HG02970 (cell line): ENCODE data around the gene UBA7.

ENCODE experiments used
- ATAC-seq: cut with Tn5 transposase; IDR thresholded peaks from one replicate; pipeline ENCODE4 v1.9.1; 2021; ENCODE audit warnings: mild to moderate bottlenecking, moderate library complexity, moderate number of reproducible peaks; ENCODE audit not compliant: unreplicated experiment, low FRiP score

UBA7 gene

DNA sequence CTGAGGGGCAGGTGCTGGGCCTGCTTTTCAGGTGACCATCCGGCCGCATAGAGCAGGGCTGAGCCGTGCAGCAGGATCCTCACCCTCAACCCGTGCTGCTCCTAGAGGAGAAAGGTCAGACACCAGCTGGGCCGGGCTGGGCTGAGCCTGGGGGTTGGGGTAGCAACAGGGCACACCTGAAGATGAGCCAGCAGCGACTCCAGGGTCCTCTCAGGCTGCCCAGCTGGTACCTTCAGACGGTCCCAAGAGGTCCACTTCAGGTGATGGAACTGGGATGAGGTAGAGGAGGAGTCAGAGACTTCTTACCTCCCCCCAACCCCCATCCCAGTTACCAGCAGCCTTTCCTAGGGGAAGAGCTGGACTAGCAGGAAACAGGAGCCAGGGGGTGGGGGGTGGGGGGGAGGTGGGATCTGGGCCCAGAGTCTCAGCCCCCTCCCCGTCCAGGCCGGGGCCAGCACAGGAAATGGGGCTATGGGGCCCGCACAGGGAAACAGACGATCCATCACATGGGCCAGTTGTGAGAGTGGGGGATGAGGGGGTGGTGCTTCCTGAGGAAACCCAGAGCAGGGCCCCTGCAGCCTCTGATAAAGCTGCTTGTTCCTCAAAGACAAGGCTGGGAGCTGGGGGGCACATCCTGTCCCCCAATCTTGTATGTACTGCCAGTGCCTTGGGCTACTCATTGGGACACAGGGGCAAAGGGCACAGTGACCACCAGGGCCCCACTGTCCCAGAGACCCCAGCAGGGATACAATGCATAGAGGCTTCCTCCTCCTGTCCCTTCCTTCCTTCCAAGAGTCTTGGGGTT, 7.7 kb downstream of the UBA7 start:
- ATAC-seq: no peak

DNA sequence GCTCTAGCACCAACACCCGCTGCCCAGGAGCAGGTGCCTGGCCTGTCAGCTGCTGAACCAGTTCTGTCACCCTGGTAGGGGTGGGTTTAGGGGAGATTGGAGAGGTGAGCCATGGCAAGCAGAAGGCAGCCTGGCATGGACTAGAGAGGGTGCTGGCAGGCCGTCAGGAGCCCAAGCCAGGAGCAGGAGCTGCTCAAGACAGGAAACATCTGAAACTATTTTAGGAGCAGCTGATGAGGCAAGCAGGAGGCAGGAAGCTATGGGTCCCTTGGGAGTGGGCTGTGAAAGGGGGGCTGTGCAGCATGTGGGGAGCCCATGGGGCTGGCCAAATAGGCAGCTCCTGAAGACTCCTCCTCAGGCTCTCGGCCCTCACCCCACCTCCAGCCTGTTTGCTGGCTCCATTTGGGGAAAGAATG, 8.4 kb downstream of the UBA7 start:
- no peak for ATAC-seq

DNA sequence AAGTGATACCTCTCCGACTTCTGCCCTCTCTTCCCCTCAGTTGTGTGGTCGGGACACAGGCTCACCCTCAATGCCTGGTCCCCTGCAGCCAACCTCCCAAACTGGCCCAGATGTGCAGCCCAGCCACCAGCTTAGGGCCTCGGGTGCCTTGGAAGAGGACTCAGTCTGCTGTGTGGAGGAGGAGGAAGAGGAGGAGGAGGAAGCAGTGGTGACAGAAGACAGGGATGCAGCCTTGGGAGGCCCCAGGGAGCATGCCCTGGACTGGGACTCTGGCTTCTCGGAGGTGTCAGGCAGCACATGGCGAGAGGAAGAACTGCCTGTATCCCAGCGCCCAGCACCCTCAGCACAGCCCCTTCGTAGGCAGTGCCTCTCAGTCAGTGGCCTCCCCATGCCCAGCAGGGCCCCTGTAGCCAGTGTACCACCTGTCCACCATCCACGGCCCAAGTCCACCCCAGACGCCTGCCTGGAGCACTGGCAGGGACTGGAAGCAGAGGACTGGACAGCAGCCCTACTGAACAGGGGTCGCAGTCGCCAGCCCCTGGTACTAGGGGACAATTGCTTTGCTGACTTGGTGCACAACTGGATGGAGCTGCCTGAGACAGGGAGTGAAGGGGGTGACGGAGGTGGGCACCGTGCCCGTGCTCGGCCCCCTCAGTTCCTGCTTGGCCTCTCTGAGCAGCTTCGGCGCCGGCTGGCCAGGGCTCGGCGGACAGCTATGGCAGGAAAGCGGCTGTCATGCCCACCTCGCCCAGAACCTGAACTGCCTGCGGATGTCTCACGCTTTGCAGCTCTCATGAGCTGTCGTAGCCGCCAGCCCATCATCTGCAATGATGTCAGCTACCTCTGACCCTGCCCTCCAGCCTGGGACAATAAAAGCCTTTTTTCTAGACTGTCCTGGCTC, 9.4 kb downstream of the UBA7 start:
- ATAC-seq: no peak

DNA sequence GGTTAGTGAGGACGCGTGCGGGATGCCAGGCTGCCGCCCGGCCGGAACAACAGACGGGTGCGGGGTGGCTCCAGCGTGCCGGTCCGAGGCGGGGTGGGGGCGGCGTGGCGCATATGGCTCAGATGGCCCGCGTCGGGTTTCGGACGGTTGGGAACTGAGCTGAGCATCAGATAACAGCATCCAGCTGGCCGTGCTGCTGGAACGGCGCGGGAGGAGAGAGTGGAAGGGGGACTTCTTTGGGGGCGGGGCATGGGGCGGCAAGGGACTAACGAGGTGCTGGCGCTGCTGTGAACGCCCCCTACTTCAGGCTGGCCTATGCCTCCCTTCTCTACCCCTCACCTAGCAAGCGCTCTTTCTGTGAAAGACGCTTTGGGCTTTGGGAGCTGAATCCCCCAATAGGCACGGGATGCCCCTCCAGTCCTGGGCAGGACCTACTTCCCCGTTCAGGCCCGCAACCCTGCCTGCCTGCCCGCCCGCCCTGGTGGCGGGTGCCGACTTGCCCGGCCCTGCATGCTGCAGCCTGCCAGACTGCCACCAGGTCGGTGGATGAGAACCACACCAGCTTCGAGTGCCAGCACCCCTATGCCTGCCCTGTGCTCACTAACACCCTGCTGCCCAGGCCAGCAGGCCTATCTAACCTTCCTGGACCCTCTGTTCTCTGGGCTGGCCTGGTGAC, 10.2 kb downstream of the UBA7 start:
- ATAC-seq: peak; percentile 9

DNA sequence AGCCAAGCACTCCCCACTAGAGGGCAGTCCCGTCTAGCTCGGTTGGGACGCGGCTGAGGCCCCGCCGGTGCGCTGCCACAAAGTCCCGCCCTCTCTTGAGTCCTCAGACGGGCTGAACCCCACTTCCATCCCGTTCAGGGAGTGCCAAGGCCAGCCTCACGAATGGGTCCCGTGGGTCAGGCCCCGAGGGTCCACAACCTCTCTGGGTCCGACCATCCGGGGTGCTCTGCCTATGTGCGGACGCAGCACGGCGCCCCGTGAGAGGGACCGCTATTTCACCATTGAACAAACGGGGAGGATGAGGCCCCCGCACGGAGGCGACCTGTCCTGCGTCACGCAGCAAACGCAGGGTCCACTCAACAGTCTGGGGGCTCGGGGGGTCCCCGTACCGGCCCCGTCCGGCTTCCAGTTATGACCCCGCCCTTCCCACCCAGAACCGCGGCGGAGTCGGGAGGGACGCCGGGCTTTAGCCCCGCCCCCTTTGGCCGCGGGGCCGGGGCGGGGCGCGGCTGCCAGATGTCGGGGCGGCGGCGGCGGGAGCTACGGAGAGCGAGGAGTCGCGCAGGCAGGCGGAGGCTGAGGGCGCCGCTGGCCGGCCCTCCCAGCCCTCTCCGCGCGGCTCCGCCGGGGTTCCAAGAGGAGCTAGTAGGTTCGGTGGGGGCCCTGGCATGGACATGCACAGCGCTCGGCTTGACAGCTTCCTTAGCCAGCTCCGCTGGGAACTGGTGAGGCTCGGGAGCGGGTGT, 10.9 kb downstream of the UBA7 start, which contains the start of gene INKA1:
Gene INKA1 (plus strand): TSS at position 543 of the 746 bp plus-strand sequence. CDS start 132 bp downstream, at position 675.
- ATAC-seq: peak; percentile 56

DNA sequence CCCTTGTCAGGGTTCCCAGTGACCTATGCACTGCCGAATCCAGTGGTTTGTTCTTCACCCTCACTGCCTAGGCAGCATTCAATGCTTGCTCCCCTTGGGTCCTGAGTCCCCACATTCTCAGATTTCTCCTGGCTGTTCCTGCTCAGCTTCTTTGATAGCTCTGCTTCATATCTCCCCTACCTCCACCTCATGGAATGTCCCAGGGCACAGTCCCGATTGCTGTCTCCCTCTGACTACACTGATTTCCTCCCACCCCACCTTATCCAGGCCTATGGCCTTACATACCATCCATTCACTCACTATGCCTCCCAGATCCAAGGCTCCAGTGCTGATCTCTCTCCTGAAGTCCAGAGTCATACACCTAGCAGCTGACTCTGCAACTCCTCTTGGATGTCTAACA, 12.6 kb downstream of the UBA7 start:
- no peak for ATAC-seq

DNA sequence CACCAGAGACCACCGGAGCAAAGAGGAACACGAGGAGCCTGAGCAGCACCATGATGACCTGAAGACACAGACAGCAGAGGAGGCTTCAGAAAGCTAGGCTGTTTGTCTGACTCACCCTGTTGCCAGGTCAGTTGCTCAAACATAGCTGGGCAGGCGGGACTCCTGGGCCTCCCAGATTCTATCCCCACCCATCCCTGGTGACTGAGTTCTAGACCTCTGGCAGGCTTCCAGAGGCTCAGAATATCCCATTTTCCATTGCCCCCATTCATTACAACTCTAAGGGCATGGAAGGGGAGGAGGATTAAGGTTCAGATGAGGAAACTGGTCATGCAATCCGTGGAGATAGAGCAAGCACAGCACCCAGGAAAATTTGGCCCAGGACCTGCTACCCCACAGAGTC, 14.0 kb downstream of the UBA7 start, which contains the start of gene CDHR4:
Gene CDHR4 (minus strand): TSS at position 113 of the 400 bp plus-strand sequence. CDS start 61 bp downstream, at position 52.
- no peak for ATAC-seq

DNA sequence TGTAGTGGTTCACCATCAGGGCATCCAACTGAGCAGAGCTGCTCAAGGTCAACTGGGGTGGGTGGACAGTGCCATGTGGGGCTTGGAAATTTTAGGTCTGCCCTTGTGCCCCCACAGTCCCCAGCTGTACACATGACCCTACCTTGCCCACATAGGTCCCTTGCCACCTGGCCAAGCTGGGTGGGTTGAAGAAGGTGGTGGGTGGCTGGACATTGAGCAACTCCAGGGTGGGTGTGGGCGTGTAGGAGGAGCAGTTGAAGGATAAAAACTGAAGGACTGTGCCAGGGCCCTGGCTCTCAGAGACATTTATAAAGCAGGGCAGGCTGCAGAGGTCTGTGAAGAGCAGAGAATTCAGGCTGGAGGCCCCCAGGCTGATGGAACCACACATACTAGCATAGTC, 14.6 kb downstream of the UBA7 start:
- ATAC-seq: no peak

DNA sequence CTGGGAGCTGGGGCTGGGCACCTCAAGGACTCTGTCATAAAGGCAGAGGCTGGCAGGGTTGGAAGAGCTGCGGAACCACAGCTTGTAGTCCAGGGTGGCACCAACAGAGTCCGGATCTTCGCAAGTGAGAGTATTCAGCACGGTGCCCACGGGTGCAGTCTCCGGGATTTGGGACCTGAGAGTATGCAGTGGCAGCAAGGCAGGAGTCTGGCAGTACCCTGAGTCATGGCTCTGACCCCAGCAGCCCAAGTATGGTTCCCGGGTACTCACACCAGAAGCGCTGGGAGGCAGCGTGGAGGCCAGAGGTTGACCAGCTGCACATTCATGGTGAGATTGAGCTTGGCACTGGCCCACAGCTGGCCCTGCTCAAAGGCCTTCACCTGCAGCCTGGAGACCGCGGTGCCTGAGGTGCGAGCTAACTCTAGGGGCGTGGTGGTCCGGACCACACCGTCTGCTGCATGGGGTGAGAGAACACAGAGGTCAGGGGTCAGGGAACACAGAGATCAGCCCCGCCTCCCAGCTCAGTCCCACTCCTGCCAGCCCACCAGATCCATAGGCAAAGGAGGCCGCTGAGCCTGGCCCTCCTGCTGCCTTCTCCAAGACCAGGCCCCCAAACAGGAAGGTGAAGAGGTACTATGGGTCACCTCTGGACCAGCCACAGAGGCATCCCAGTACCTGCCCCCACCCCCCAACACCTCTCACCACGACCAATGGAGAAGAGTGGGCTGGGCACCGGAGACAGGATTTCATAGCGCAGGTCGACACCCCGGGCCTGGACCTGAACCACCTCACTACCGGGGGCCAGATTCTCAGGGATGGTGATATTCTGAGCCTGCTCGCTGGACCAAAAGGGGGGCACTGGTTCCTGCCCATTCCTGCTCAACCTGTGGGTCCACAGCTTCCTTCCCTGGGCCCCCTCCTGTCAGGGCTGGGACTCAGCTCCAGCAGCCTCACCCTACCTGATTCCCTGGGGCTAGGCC, 18.5 kb downstream of the UBA7 start:
- no peak for ATAC-seq

DNA sequence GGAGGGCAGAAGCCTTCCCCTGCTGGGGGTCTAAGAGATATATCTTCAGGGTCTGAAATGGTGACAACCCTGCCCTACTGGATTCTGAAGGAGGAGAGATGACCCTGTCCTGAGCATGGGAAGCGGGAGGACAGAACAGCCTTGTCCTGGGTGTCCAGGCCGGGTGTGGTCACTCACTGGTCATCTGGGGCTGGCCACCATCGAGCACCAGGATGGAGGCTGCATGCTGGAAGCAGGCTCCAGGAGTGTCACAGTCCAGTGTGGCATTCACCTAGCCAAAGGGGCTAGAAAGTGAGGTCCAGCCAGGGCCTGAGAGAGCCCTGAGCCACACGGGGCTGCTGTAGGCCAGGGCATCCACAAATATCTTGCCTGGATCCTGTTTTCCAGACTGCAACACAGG, 19.3 kb downstream of the UBA7 start:
- ATAC-seq: no peak

DNA sequence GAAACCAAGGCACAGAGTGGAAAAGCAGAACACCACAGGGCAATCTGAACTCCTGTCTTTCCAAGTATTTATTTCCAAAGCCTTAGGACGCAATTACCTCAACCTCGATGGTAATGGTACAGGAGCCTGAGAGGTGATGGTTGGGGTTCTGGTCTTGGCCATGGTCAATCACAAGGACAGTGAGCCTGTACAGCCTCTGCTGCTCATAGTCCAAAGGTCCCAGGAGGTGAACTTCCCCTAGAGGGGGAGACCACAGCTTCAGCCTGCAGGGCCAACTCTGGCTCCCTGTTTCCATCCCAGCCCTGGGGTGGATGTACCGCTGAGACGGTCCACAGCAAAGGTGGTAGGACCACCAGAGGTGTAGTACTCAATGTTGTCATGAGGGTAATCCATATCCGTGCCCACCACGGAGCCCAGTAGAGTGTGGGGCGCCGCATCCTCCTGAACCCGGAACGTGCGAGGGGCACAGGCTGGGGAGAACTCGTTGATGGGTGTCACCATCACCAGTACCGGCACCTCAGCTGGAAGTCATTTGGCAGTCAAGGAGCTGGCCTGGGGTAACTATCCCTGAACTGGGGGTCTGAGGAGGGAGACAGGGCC, 20.2 kb downstream of the UBA7 start:
- ATAC-seq: no peak

DNA sequence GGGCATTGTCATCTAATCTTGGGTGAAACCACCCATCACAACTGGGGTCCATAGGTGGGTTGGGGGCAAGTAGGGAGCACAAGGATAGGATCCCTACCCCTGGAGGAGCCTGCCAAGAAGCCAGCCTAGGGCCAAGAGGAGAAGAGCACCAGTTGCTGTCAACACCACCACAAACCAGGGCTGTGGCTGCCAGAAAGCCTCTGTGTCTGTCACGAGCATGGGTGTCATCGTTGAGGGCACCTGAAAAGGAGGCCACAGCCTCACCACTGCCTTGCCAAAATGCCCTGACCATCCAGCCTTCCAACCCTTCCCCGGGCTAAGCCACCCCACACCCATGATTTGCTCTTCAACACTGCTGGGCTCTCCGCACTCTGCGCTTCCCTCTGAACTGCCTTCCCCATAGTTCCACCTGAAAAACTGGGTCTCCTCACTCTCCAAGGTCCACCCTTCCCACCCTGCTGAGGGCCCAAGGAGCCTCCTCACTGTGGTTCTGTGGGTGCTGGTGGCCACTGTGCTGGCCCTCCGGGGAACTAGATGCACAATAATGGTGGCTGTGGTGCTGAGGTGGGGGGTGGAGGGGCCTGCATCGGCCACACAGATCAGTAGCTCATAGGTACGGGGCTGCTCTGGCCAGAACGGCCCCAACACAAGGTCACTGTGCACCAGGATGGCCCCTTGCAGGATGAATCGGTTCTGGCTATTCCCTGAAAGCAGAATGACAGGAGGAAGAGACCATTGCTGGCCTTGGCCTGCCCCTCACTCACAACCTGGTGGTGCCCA, 21.2 kb downstream of the UBA7 start:
- ATAC-seq: no peak

DNA sequence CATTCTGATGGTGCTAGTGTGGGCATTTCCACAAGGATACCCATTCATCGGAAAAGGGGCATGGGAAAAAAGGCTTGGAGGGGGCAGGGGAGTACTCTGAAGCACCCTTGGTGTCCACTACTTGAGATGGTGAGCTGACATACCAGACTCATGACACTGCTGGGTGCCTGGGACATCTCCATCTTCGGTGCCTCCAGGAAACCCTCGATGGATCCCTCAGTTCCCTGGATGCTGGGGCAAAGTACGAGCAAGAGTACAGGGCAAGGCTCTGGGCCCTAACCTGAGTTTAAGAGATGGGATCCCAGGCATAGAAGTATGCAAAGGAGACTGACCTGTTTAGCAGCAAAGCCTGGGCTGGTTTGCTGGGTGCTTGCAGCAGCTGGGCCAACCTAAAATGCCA, 22.2 kb downstream of the UBA7 start:
- no peak for ATAC-seq

DNA sequence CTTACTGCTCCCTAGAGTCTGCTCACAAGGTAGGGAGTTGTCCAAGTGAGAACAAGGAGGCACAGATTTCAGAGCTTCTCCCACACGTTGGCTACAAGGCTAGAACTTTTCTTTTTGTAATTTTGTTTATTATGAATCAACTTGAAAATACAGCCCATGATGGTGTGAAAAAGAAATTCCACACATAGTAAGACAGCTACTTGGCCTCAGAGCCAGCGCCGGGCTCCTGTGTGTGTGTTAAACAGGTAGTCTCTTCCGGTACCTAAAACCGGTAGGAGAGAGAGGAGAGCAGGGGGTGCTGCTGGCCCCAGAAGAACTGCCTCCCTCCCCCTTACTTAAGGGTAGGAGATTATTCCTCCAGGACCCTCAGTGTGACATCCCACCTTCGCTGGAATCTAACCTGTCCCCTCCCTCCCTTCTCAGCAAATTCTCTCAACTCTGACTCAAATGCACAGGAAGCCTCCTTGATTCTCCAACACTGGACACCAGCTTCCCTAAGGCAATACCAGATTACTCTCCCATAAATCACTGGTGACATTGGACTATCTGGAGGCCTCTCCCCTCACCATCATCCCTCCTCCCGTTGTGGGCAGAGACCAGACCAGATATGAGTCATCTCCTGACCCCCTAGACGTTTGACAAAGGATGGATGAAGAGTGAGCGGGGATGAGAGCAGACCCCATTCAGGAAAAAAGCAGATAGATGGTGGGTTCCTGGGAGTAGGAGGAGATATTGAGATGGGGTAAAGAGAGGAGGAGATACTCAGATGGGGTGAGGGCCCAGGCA, 22.9 kb downstream of the UBA7 start:
- ATAC-seq: no peak

DNA sequence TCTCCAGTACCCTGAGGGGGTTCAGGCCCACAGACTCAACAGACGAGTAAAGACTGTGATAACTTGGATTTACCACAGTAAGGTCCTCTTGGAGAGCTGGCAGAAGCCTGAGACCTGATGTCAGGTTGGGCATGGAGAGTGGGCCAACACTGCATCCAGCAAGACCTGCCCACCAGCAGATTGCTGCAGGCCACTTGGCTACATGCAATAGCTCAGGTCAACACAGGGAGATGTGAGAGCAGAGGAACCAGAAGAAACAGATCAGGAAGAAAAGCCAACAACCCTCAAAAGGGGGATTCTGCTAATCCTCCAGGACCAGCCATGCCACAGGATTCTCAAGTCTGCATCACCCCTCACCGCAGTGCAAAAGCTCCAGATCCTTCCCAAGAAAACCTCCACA, 25.7 kb downstream of the UBA7 start:
- ATAC-seq: no peak

DNA sequence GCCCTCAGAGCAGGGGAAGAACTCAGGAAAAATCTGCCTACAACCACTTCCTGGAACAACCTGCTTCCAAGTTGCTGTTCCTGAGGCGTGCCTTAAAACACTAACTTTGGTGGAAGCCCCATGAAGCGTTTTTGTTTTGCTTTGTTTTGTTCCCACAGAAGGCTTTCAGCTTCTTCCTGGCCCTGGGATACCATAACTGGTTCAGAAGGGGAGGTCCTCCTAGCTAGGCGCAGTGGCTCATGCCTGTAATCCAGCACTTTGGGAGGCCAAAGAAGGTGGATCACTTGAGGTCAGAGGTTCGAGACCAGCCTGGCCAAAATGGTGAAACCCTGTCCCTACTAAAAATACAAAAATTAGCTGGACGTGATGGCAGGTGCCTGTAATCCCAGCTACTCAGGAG, 26.2 kb downstream of the UBA7 start:
- no peak for ATAC-seq

DNA sequence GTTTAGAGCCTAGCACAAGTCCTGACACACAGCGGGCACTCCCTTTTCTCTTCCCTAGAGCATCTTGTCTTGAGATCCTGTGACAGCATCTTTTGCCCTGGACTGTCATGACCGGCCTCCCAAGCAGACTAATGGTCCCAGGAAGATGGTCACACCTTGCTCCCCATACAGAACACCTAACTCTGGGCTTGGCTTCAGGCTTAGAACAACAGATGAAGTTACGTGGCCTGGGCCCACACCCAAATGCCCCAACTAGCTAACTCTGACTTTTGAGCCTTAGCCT, 26.6 kb downstream of the UBA7 start:
- ATAC-seq: no peak
